ENCODE results near the gene SACM1L.

Gene SACM1L

DNA sequence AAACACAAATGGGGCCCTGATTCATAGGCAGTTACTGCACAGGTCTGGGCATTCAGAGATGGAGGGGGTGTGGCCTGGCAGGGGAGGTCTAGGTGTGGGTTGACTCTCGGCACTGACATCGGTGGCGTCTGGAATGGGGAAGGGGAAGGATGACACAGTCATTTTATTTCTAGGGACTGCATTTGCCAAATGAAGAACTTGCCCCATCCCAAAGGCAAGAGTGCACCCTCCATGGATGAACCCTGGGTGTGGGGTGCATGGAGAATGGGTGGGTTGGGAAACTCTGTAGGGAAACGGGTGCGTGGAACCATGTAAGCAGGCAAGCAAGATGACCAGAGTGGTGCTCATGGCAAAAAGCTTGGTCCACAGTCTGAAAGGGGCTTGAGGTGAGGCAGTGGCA, 82.6 kb downstream of the SACM1L start:
- no peak for DNase-seq (ENCODE audit: low read depth)

- DNase-seq (ENCODE audit: low read depth) = no peak
Measured at GRCh38 chr3:45772341-45773035, 83.3 kb downstream of the SACM1L start.

- DNase-seq (ENCODE audit: low read depth) = no peak
Measured at GRCh38 chr3:45773072-45773471, 83.9 kb downstream of the SACM1L start.

DNA sequence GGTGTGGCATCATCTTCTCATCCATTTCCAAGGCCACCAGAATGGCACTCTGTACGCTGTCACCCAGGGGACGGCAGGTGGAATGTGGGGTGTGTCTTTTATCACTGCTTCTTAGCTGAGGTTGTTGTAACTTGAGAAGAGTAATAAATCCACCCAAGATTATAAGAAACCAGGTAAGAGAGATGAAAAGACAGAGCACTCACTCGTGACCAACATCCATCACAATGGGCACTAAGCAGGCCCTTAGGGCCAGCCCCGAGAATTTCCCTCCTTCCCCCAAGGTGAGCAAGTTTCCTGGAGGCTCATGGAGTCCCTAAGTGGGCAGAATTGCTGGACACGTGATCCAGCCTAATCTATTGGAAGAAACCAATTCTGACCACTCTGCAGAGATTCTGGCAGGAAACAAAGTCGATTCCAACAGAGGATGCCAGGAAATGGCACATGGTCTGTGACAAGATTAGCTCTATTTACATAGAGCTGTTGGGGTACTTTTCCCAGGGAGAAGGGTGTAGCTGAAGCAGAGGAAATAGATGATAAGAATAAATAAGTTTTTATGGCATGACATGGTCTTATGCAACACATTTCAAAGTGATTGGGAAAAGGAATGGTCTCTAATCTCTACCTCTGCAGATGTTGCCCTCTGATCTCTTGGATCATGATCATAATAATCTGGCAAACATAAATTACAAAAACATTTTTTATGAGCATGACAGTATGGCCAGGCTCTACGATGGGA, 84.7 kb downstream of the SACM1L start:
- no peak for DNase-seq (ENCODE audit: low read depth)

GRCh38 chr3:45774581-45775521, 85.7 kb downstream of the SACM1L start:
- DNase-seq (ENCODE audit: low read depth) = no peak

DNA sequence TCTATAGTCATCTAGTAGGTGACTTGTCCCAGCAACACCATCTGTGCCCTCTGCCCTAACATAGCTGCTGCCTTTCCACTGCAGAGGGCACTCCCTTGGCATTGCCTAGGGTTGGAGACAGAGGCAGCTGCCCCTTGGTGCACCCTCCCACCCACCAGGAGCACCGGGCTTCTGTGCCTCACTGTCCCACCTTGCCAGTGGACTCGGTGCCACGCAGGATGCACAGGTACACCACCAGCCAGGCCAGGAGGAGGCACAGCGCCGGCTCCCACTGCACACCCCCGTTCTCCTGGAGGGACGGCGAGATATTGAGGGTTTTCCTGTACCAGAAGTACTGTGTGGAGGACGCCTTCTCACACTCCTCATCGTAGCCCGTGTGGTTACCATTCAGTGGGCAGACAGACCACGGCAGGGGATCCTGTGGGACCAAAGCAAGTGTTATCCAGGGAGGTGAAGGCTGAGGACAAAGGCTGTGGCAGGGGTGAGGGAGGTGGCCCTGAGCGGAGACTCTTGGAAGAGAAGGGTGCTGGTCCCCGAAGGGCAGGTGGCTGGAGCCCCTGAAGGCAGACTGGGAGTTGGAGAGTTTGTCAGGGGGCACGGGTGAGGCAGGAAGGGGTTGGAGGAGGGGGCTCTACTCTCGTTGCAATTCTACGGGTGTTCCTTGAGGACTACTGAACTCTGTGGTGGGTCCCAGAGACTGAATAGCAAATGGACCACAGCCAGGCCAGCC, 86.5 kb downstream of the SACM1L start:
- DNase-seq (ENCODE audit: low read depth) = no peak

- no peak for DNase-seq (ENCODE audit: low read depth)
Measured at GRCh38 chr3:45776301-45776595, 87.1 kb downstream of the SACM1L start.

DNA sequence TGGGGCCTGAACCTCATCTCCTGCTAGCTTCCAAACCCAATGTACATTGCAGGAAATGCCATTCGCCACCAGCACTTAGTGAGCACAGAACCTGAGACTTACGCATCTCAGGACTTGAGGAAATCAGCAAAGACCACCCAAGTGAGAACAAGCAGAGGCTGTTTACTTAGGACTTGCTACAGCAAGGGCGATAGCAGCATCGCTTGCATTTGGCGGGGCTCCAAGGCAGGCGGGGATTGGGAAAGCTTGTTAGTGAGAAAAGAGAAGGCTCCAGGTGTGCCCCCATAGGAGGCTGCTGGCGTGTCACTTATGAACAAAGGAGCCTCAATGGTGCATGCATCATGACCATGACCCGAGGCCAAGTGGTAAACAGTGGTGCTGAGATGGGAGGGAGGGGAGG, 87.4 kb downstream of the SACM1L start:
- DNase-seq (ENCODE audit: low read depth) = no peak

GRCh38 chr3:45777111-45777745, 88.0 kb downstream of the SACM1L start:
- DNase-seq (ENCODE audit: low read depth) = no peak

DNA sequence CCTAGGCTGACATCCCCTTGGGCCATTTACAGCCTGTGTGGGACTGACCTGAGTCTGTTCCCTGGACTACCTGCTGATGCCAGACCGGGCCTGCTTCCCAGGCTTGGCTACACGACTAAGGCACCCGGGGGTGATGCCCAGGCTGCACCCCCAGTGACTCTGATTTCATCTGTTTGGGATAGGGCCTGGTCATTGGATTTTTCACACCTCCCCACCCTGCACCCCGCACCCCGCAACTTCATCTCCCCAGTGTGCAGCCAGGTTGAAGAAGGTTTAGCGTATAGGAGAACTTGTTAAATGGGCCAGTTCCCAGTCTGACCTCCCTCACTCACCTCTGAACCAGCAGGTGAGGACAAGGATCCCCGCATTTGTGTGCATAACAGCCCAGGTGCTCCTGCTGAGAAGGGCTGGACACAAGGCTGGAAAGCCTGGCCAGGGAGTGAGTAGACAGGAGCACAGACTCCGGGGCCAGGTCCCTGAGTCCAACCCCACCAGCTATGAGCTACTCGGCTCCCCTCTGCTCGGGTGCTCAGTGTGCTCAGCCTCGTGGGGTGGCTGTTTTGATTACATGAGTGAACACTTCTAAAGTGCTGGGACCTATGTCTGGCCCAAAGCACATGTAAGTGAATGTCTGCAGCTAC, 88.7 kb downstream of the SACM1L start:
- no peak for DNase-seq (ENCODE audit: low read depth)

- DNase-seq (ENCODE audit: low read depth) = no peak
Measured at GRCh38 chr3:45778761-45779201, 89.6 kb downstream of the SACM1L start.

GRCh38 chr3:45779746-45780735, 90.8 kb downstream of the SACM1L start:
- DNase-seq (ENCODE audit: low read depth) = no peak

DNA sequence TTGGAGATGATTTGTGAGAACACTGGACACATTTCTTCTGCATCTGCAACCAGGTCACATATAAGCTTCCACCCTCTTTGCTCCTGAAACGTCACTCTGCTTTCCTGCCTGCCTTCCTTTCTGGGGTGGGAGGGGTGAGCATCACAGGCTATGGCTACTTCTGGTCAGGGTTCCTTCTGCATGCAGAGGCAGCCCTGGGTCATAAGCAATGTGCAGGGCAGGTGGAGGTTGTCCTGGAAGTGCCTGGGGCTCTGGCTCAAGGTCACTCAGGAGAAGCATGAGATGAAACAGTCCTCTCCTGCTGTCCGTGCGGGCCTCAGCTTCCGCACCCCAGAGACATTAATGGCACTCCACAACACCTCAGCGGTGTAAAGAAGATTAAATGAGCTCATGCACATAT, 92.1 kb downstream of the SACM1L start:
- DNase-seq (ENCODE audit: low read depth) = no peak

DNA sequence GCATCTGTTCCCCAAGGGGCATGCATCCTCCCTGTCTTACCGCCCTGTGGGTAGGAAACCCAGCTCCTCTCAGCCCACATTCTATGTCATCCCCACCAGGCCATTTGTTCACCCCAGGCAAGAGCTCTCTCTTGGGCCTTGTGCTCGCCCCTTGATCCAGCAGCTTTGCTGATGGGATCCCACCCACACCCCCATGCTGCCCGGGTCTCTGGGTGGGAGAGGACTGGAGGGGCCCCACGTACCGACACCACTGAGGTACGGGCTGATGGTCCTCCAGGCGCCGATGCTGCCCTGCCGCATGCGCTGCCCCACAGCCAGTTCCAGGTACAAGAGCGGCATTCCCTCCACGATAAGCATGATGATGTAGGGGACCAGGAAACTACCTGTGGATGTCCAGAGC, 92.6 kb downstream of the SACM1L start:
- no peak for DNase-seq (ENCODE audit: low read depth)

DNA sequence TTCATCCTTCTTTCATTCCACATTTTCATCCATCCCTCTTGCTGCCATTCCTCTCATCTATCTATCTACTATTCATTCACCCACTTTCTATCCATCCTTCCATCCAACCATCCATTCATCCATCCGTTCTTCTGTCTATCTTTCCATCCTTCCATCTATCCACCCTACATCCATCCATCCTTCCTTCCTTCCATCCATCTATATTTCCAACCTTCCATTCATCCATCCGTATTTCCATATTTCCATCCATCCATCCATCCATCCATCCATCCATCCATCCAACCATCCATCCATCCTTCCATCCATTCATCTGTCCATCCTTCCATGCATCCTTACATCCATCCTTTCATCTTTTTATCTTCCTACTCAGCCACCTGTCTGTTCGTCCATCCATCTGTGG, 93.2 kb downstream of the SACM1L start:
- DNase-seq (ENCODE audit: low read depth) = no peak

DNA sequence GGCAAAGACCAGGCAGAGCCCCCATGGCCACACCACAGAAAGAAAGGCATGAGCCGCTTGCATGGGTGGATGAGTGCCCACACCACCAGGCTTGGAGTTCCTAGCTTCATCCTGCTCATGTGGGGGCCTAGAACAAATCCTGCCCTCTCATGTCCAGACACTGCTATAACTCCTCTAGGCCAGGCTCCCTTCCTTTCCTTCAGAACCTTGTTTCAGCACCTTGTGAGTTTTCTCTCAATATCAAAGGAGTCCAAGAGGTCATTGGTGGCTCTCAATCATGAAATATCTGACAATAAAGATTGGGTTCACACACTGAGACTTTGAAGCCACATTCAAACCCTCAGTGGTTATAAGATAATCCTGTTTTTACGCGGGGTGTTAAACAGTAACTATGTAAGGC, 94.5 kb downstream of the SACM1L start:
- DNase-seq (ENCODE audit: low read depth) = no peak

- DNase-seq (ENCODE audit: low read depth) = no peak
Measured at GRCh38 chr3:45785605-45786150, 96.5 kb downstream of the SACM1L start.

- no peak for DNase-seq (ENCODE audit: low read depth)
Measured at GRCh38 chr3:45786801-45787495, 97.8 kb downstream of the SACM1L start.

DNA sequence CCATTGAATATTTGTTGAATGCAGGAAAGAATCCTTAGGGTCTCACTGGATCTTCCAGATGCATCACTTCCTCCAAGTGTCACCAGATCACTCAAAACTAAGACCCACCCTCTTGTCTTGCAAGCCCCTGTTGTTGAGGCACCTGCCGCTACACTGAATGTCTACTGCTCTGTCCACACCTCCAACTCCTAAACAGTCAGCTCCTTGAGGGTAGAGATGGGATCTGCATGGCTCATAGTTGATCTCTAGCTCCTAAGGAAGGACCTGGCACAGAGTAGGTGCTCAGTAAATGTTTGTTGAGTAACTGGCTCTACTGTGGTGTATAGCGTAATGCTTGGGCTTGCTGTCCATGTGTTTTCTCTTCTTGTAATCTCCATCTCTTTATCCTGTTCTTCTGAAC, 98.4 kb downstream of the SACM1L start:
- no peak for DNase-seq (ENCODE audit: low read depth)
